ENCODE results near the gene PCCA. TPM values are rescaled to one million over a fixed set of nuclear protein-coding genes. Genes with fewer than 3 reads are reported as not detected.

The PCCA gene
- total and polyA plus RNA-seq, 2 experiments from 2014 or later = 41.9 to 46.6 TPM

DNA sequence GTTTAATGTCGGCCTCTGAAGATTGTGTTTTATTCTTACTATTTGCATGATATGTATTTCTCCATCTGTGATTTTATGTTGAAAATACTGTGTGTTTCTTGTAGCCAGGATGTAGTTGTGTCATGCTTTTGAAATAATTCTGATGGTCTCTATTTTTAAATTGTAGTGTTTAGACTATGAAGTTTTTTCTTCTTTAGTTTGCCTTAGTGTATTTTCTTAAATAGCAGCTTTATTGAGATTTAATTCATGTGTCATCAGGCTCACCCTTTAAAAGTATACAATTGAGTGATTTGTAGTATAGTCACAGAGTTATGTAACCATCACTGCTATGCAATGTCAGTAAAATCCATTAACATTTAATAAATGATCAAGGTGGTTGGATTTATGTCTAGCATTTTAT, 74.5 kb downstream of the PCCA start:
- ATAC-seq = no peak
- Histone ChIP-seq H3K4me2 (no peak overlapping the region), H3K79me2 (replicated peaks; ENCODE audit: insufficient read depth) (peaks cover 24% of the 10 kb centered on the region), H3F3A (replicated peaks; ENCODE audit: low read depth) (no peaks in the 10 kb centered on the region), H3K4me1 (ENCODE audit: insufficient read depth) (peaks cover 28% of the 10 kb centered on the region), H3K27me3 (ENCODE audit: insufficient read depth) (no peaks in the 10 kb centered on the region), H3K9me2 (ENCODE audit: insufficient read depth) (no peaks in the 10 kb centered on the region), H4K20me1 (replicated peaks; ENCODE audit: insufficient read depth) (no peaks in the 10 kb centered on the region), H3K27ac (ENCODE audit: low read depth) (no peak overlapping the region), H3K4me3 (no peak overlapping the region), H2AFZ (no peak overlapping the region), H3K36me3 (ENCODE audit: insufficient read depth) (peaks cover 3% of the 10 kb centered on the region; the same call in 1 of the 2 replicates)
- peaks cover 2% of the 10 kb centered on the region; the same call in 1 of the 3 replicates for H3K36me3 Mint-ChIP-seq (ENCODE audit: low read depth)
- TF ChIP-seq CREB1 (CRISPR knock-in tag; IDR thresholded peaks at IDR 0.05; ENCODE audit: low read depth) (no peak), POLR2AphosphoS5 (IDR thresholded peaks at IDR 0.05; ENCODE audit: low read depth) (no peak), STAT1 (IDR thresholded peaks at IDR 0.05; ENCODE audit: unreplicated experiment) (no peak), JUNB (IDR thresholded peaks at IDR 0.05; ENCODE audit: unreplicated experiment) (no peak), ZNF114 (CRISPR knock-in tag; IDR thresholded peaks at IDR 0.05) (no peak), EZH2phosphoT487 (IDR thresholded peaks at IDR 0.05; ENCODE audit: unreplicated experiment) (no peak)
- TF ChIP-seq, protein P1, sequence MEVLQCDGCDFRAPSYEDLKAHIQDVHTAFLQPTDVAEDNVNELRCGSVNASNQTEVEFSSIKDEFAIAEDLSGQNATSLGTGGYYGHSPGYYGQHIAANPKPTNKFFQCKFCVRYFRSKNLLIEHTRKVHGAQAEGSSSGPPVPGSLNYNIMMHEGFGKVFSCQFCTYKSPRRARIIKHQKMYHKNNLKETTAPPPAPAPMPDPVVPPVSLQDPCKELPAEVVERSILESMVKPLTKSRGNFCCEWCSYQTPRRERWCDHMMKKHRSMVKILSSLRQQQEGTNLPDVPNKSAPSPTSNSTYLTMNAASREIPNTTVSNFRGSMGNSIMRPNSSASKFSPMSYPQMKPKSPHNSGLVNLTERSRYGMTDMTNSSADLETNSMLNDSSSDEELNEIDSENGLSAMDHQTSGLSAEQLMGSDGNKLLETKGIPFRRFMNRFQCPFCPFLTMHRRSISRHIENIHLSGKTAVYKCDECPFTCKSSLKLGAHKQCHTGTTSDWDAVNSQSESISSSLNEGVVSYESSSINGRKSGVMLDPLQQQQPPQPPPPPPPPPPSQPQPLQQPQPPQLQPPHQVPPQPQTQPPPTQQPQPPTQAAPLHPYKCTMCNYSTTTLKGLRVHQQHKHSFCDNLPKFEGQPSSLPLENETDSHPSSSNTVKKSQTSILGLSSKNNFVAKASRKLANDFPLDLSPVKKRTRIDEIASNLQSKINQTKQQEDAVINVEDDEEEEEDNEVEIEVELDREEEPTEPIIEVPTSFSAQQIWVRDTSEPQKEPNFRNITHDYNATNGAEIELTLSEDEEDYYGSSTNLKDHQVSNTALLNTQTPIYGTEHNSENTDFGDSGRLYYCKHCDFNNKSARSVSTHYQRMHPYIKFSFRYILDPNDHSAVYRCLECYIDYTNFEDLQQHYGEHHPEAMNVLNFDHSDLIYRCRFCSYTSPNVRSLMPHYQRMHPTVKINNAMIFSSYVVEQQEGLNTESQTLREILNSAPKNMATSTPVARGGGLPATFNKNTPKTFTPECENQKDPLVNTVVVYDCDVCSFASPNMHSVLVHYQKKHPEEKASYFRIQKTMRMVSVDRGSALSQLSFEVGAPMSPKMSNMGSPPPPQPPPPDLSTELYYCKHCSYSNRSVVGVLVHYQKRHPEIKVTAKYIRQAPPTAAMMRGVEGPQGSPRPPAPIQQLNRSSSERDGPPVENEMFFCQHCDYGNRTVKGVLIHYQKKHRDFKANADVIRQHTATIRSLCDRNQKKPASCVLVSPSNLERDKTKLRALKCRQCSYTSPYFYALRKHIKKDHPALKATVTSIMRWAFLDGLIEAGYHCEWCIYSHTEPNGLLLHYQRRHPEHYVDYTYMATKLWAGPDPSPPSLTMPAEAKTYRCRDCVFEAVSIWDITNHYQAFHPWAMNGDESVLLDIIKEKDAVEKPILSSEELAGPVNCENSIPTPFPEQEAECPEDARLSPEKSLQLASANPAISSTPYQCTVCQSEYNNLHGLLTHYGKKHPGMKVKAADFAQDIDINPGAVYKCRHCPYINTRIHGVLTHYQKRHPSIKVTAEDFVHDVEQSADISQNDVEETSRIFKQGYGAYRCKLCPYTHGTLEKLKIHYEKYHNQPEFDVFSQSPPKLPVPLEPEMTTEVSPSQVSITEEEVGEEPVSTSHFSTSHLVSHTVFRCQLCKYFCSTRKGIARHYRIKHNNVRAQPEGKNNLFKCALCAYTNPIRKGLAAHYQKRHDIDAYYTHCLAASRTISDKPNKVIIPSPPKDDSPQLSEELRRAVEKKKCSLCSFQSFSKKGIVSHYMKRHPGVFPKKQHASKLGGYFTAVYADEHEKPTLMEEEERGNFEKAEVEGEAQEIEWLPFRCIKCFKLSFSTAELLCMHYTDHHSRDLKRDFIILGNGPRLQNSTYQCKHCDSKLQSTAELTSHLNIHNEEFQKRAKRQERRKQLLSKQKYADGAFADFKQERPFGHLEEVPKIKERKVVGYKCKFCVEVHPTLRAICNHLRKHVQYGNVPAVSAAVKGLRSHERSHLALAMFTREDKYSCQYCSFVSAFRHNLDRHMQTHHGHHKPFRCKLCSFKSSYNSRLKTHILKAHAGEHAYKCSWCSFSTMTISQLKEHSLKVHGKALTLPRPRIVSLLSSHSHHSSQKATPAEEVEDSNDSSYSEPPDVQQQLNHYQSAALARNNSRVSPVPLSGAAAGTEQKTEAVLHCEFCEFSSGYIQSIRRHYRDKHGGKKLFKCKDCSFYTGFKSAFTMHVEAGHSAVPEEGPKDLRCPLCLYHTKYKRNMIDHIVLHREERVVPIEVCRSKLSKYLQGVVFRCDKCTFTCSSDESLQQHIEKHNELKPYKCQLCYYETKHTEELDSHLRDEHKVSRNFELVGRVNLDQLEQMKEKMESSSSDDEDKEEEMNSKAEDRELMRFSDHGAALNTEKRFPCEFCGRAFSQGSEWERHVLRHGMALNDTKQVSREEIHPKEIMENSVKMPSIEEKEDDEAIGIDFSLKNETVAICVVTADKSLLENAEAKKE (CRISPR knock-in tag; IDR thresholded peaks at IDR 0.05) = no peak
- TF ChIP-seq, protein P2, sequence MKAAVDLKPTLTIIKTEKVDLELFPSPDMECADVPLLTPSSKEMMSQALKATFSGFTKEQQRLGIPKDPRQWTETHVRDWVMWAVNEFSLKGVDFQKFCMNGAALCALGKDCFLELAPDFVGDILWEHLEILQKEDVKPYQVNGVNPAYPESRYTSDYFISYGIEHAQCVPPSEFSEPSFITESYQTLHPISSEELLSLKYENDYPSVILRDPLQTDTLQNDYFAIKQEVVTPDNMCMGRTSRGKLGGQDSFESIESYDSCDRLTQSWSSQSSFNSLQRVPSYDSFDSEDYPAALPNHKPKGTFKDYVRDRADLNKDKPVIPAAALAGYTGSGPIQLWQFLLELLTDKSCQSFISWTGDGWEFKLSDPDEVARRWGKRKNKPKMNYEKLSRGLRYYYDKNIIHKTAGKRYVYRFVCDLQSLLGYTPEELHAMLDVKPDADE (IDR thresholded peaks at IDR 0.05) = no peak
- no peak overlapping the region for H3K27ac Mint-ChIP-seq
- peaks cover 24% of the 10 kb centered on the region for H3K4me1 Mint-ChIP-seq
- H3K27me3 Mint-ChIP-seq (ENCODE audit: insufficient read depth, low read depth, poor library complexity) = peaks cover 2% of the 10 kb centered on the region
- no peaks in the 10 kb centered on the region for H3K9me3 Mint-ChIP-seq
- no peak for DNase-seq (ENCODE audit: low spot score)
- no peak overlapping the region for H3K4me3 Mint-ChIP-seq

Data from GM23338 (cell line).